T-helper 1 cell treated with Interleukin-12 subunit alpha and Interleukin-12 subunit beta and Interleukin-4 antibody, amounts not matched to agents 30 ng/mL and 1 ng/mL, for 36 hours (primary cell): ENCODE results near the gene WDR48. TPM values are rescaled to one million over a fixed set of nuclear protein-coding genes. Genes with fewer than 3 reads are reported as not detected.

ENCODE experiments used
- intact Hi-C: fragments of 100-400 bp; cut with micrococcal nuclease; formaldehyde crosslinking; loops from one replicate; pipeline ENCODE4 v1.15.1; 2024
- total RNA-seq: library from RNA; stranded (reverse); gene quantifications from 2 replicates; pipeline ENCODE4 v1.2.3, GENCODE V29; 2022

WDR48 gene
- total RNA-seq, 1 donor from 2014 or later = 46.4 TPM

GRCh38 chr3:39062180-39062579, 10.4 kb downstream of the WDR48 start:
- intact Hi-C loops = no loop called here

- intact Hi-C loops = no loop called here
Observed at GRCh38 chr3:39063143-39063542, 11.3 kb downstream of the WDR48 start.

GRCh38 chr3:39064646-39065045, 12.8 kb downstream of the WDR48 start:
- intact Hi-C loops = no loop called here

- intact Hi-C loops = no loop called here
Observed at GRCh38 chr3:39065197-39065596, 13.4 kb downstream of the WDR48 start.

GRCh38 chr3:39067286-39067685, 15.5 kb downstream of the WDR48 start:
- intact Hi-C loops = no loop called here

- intact Hi-C loops = no loop called here
Observed at GRCh38 chr3:39068556-39068955, 16.7 kb downstream of the WDR48 start.

- intact Hi-C loops = no loop called here
Observed at GRCh38 chr3:39075910-39076309, 24.1 kb downstream of the WDR48 start.

- intact Hi-C loops = no loop called here
Observed at GRCh38 chr3:39079530-39079929, 27.7 kb downstream of the WDR48 start.

- intact Hi-C loops = no loop called here
Observed at GRCh38 chr3:39080026-39080425, 28.2 kb downstream of the WDR48 start.

- intact Hi-C loops = no loop called here
Observed at GRCh38 chr3:39082666-39083313, 31.0 kb downstream of the WDR48 start.

- intact Hi-C loops = no loop called here
Observed at GRCh38 chr3:39086144-39086543, 34.3 kb downstream of the WDR48 start.

- intact Hi-C loops = no loop called here
Observed at GRCh38 chr3:39088456-39088855, 36.6 kb downstream of the WDR48 start.

GRCh38 chr3:39088889-39089288, 37.1 kb downstream of the WDR48 start:
- intact Hi-C loops = no loop called here

GRCh38 chr3:39090922-39091321, 39.1 kb downstream of the WDR48 start:
- intact Hi-C loops = no loop called here

GRCh38 chr3:39094851-39095677, 43.2 kb downstream of the WDR48 start:
- intact Hi-C loops = no loop called here

GRCh38 chr3:39095778-39096177, 44.0 kb downstream of the WDR48 start:
- intact Hi-C loops = no loop called here

- intact Hi-C loops = no loop called here
Observed at GRCh38 chr3:39096775-39097174, 45.0 kb downstream of the WDR48 start.

GRCh38 chr3:39097716-39098472, 46.1 kb downstream of the WDR48 start:
- intact Hi-C loops = no loop called here

GRCh38 chr3:39098473-39099000, 46.7 kb downstream of the WDR48 start:
- intact Hi-C loops = no loop called here

- intact Hi-C loops = no loop called here
Observed at GRCh38 chr3:39099242-39099641, 47.4 kb downstream of the WDR48 start.

GRCh38 chr3:39099738-39100499, 48.1 kb downstream of the WDR48 start:
- intact Hi-C loops = no loop called here
